Spleen (tissue), 7 donors: ENCODE data around the gene SORCS2.

ENCODE experiments used
- CTCF ChIP-seq, 11 experiments: fragments of 200-600 bp in 7 of 11; fragments of 450-650 bp in 4 of 11; sonication (generic) in 4 of 11; IDR thresholded peaks in 8 of 11; conservative IDR thresholded peaks in 3 of 11; 1 replicate in 7 of 11; 2 replicates in 4 of 11; pipeline versions ENCODE4 v1.4.0 to v1.8.0; 2016 to 2021; ENCODE audit warnings: antibody characterized with exemption in 11 of 11, inconsistent platforms in 4 of 11, mild to moderate bottlenecking in 1 of 11
- POLR2A ChIP-seq, 3 donors: fragments of 450-650 bp; IDR thresholded peaks; one replicate each; pipeline ENCODE4 v1.5.1; 2017; ENCODE audit warnings: antibody characterized with exemption in 3 of 3, mild to moderate bottlenecking in 1 of 3
- POLR2AphosphoS5 ChIP-seq, 3 donors: sonication (generic); formaldehyde crosslinking; IDR thresholded peaks; one replicate each; pipeline ENCODE4 v1.5.1; 2017; ENCODE audit warnings: antibody characterized with exemption in 3 of 3
- donor health status: DM: no; HTN: no; CAD: no; lungs with moderate emphysema.
- donor health status: DM: no; HTN: no; CAD: no.
- donor health status: DM: no; HTN: no; CAD: no.

- TF ChIP-seq CTCF (IDR thresholded peaks at IDR 0.05 in 8 of 11, conservative IDR thresholded peaks at IDR 0.05 in 3 of 11) (no peak), POLR2A (IDR thresholded peaks at IDR 0.05) (no peak), POLR2AphosphoS5 (IDR thresholded peaks at IDR 0.05) (no peak)
Measured at GRCh38 chr4:7434766-7435150, 242.4 kb downstream of the SORCS2 start, which contains the start of gene PSAPL1.
